Measurements from ENCODE around the gene TENT5A.

TENT5A gene

GRCh38 chr6:81771097-81771496 lies 18.6 kb upstream of the TENT5A start:
- no peak for DNase-seq (ENCODE audit: low spot score)

- DNase-seq (ENCODE audit: low spot score), result no peak
Observed at GRCh38 chr6:81770381-81770780, 17.9 kb upstream of the TENT5A start.

GRCh38 chr6:81769824-81770223 lies 17.3 kb upstream of the TENT5A start:
- DNase-seq (ENCODE audit: low spot score), result no peak

- DNase-seq (ENCODE audit: low spot score), result no peak
Observed at GRCh38 chr6:81768150-81768942, 15.9 kb upstream of the TENT5A start.

- no peak for DNase-seq (ENCODE audit: low spot score)
Observed at GRCh38 chr6:81767163-81767891, 14.8 kb upstream of the TENT5A start.

- no peak for DNase-seq (ENCODE audit: low spot score)
Observed at GRCh38 chr6:81766482-81767069, 14.1 kb upstream of the TENT5A start.

GRCh38 chr6:81764531-81764930 lies 12.1 kb upstream of the TENT5A start:
- DNase-seq (ENCODE audit: low spot score), result no peak

- no peak for DNase-seq (ENCODE audit: low spot score)
Observed at GRCh38 chr6:81763968-81764367, 11.5 kb upstream of the TENT5A start.

- DNase-seq (ENCODE audit: low spot score), result no peak
Observed at GRCh38 chr6:81763051-81763450, 10.6 kb upstream of the TENT5A start.

GRCh38 chr6:81762606-81763005 lies 10.1 kb upstream of the TENT5A start:
- no peak for DNase-seq (ENCODE audit: low spot score)

- no peak for DNase-seq (ENCODE audit: low spot score)
Observed at GRCh38 chr6:81762132-81762531, 9.7 kb upstream of the TENT5A start.

GRCh38 chr6:81761197-81761596 lies 8.7 kb upstream of the TENT5A start:
- no peak for DNase-seq (ENCODE audit: low spot score)

GRCh38 chr6:81759782-81760181 lies 7.3 kb upstream of the TENT5A start:
- DNase-seq (ENCODE audit: low spot score), result no peak

- DNase-seq (ENCODE audit: low spot score), result no peak
Observed at GRCh38 chr6:81758221-81758620, 5.7 kb upstream of the TENT5A start.

GRCh38 chr6:81756690-81757089 lies 4.2 kb upstream of the TENT5A start:
- no peak for DNase-seq (ENCODE audit: low spot score)

- DNase-seq (ENCODE audit: low spot score), result no peak
Observed at GRCh38 chr6:81755551-81755950, 3.1 kb upstream of the TENT5A start.

GRCh38 chr6:81754906-81755305 lies 2.4 kb upstream of the TENT5A start:
- no peak for DNase-seq (ENCODE audit: low spot score)

GRCh38 chr6:81753711-81754577 lies 1.5 kb upstream of the TENT5A start:
- peak; percentile 72 for DNase-seq (ENCODE audit: low spot score)

GRCh38 chr6:81752921-81753710 lies 635 bp upstream of the TENT5A start:
- peak; percentile 64 for DNase-seq (ENCODE audit: low spot score)

- DNase-seq (ENCODE audit: low spot score), result no peak
Observed at GRCh38 chr6:81751388-81752083, 945 bp downstream of the TENT5A start.

Measured in putamen (tissue), 1 donor.